ENCODE data around the gene CRIM1. TPM values are rescaled to one million over a fixed set of nuclear protein-coding genes. Genes with fewer than 3 reads are reported as not detected.

Gene CRIM1
- total RNA-seq, 6 experiments from 2014 or later: 731 to 946 (median 839) TPM

GRCh38 chr2:36540986-36541754 is 185.6 kb downstream of the CRIM1 start:
- no peak overlapping the region for H3K27ac Mint-ChIP-seq
- H3K9me3 Mint-ChIP-seq: peaks cover 32% of the 10 kb centered on the region
- H3K36me3 Mint-ChIP-seq (ENCODE audit: low read depth): peaks cover 45% of the 10 kb centered on the region
- no peak for TF ChIP-seq CTCF (IDR thresholded peaks at IDR 0.05)
- DNase-seq: no peak
- H3K4me1 Mint-ChIP-seq (ENCODE audit: low read depth): peaks cover 56% of the 10 kb centered on the region
- H3K27me3 Mint-ChIP-seq (ENCODE audit: insufficient read depth): peaks cover 33% of the 10 kb centered on the region
- no peak overlapping the region; the same call in 1 of the 2 replicates for H3K4me3 Mint-ChIP-seq

- Mint-ChIP-seq H3K27me3 (ENCODE audit: insufficient read depth) (peaks cover 30% of the 10 kb centered on the region), H3K27ac (no peak overlapping the region), H3K36me3 (ENCODE audit: low read depth) (peaks cover 44% of the 10 kb centered on the region), H3K4me3 (peak overlapping the region; percentile 31), H3K9me3 (peaks cover 24% of the 10 kb centered on the region), H3K4me1 (ENCODE audit: low read depth) (peaks cover 56% of the 10 kb centered on the region)
- DNase-seq: no peak
- no peak for TF ChIP-seq CTCF (IDR thresholded peaks at IDR 0.05)
Measured at GRCh38 chr2:36541891-36542595, 186.5 kb downstream of the CRIM1 start.

- no peak for DNase-seq
- Mint-ChIP-seq H3K27ac (peak overlapping the region; percentile 80), H3K9me3 (peaks cover 24% of the 10 kb centered on the region), H3K4me1 (ENCODE audit: low read depth) (peaks cover 70% of the 10 kb centered on the region), H3K4me3 (peak overlapping the region; percentile 25; the same call in 1 of the 2 replicates), H3K27me3 (ENCODE audit: insufficient read depth) (peaks cover 42% of the 10 kb centered on the region), H3K36me3 (ENCODE audit: low read depth) (peaks cover 55% of the 10 kb centered on the region)
- TF ChIP-seq CTCF (IDR thresholded peaks at IDR 0.05): peak; percentile 69
Measured at GRCh38 chr2:36544638-36545338, 189.2 kb downstream of the CRIM1 start.

GRCh38 chr2:36545871-36546416 is 190.4 kb downstream of the CRIM1 start:
- no peak for DNase-seq
- Mint-ChIP-seq H3K27ac (peak overlapping the region; percentile 80), H3K4me3 (peak overlapping the region; percentile 52), H3K36me3 (ENCODE audit: low read depth) (peaks cover 60% of the 10 kb centered on the region), H3K9me3 (peaks cover 23% of the 10 kb centered on the region), H3K4me1 (ENCODE audit: low read depth) (peaks cover 75% of the 10 kb centered on the region), H3K27me3 (ENCODE audit: insufficient read depth) (peaks cover 44% of the 10 kb centered on the region)
- peak; percentile 64 for TF ChIP-seq CTCF (IDR thresholded peaks at IDR 0.05)

GRCh38 chr2:36547906-36548305 is 192.3 kb downstream of the CRIM1 start:
- Mint-ChIP-seq H3K4me1 (ENCODE audit: low read depth) (peaks cover 87% of the 10 kb centered on the region), H3K36me3 (ENCODE audit: low read depth) (peaks cover 72% of the 10 kb centered on the region), H3K9me3 (peaks cover 10% of the 10 kb centered on the region; the same call in 1 of the 2 replicates), H3K27me3 (ENCODE audit: insufficient read depth) (peaks cover 49% of the 10 kb centered on the region), H3K4me3 (peak overlapping the region; percentile 46), H3K27ac (peak overlapping the region; percentile 80)
- TF ChIP-seq CTCF (IDR thresholded peaks at IDR 0.05): no peak
- DNase-seq: no peak

All from HFFc6 (cell line).